ENCODE results near the gene OTOS. TPM values are rescaled to one million over a fixed set of nuclear protein-coding genes. Genes with fewer than 3 reads are reported as not detected.

OTOS gene
- polyA plus RNA-seq, 4 donors = 0.21 to 0.55 (median 0.28) TPM

DNA sequence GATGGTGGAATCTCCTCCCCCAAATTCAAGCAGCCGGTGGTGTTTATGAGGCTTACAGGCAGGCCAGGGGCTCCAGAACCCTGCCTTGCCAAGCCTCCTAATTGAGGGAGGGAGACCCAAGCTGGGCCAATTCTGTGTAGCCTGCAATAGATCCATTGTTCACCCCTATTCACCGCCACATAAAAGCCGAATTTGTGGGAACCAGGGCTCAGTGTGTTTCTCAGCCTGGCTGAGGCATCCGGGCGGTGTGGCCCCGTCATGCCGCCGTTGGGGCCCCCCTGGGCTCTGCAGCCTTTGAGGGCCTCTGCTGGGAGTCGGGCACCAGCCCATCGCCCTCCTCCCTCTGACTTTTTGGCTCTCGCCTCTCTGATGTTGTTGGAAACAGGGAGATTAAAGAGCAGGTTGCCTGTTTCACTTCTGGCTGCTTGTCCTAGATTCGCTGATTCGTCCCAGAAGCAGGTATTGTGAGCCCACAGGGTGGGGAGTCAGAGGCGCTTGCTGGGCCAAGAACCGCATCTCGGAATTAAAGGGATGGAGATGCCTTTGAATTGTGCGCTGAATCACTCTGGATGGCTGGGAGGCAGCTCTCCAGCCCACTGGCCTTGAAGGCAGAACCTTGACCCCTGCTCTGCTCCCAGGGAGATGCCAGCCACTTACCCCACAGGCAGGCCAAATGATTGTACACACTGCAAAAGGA is 14.7 kb upstream of the OTOS start:
- no peak for DNase-seq (ENCODE audit: low read depth in 4 of 4, low spot score in 2 of 4)

DNA sequence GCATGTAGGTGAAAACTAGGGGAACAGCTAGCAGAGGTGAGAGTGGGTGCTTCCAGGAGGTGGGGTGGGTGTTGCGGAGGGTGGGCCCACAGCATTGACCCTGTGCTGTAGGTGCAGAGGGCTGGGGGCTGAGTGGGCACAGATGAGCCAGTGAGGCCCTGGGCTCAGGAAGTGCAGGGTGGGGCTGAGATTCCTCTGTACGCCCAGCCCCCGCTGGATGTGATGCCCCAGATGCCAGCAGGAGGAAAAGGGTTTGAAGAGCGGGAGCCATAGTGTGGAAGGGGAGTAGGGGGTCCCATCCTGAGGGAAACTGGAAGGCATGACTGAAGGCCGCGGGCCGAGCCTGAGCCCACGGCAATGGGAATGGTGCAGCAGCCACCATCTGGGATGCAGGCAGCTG is 14.1 kb upstream of the OTOS start:
- DNase-seq (ENCODE audit: low read depth in 4 of 4, low spot score in 2 of 4) = no peak

GRCh38 chr2:240153418-240153817 is 13.0 kb upstream of the OTOS start:
- no peak for DNase-seq (ENCODE audit: low read depth in 4 of 4, low spot score in 2 of 4)

DNA sequence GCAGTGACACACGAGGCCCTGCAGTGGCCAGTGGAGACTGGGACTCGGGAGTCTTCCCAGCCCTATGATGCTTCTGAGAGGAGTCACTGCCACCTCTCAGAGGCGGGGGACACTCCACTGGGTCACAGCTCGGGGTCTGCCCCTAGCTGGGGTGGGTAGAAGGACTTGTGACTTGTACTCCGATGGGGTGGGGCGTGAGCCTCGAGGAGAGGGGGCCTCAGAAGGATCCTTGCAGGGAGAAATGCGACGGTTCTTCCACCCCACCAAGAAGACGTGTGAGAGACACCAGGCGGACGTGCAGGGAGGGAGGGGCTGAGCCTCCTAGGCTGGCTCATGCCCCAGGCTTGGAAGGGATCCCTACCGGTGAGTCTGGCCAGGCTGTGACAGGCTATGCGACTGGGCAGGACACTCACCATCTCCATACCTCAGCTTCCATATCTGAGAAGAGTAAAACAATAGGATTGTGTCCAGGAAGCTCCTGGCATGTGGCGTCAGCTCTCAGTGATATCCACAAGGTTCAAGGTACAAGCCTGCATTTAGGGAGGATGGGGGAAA is 11.1 kb upstream of the OTOS start:
- DNase-seq (ENCODE audit: low read depth in 4 of 4, low spot score in 2 of 4) = no peak

GRCh38 chr2:240149943-240150784 is 9.7 kb upstream of the OTOS start:
- no peak for DNase-seq (ENCODE audit: low read depth in 4 of 4, low spot score in 2 of 4)

- no peak for DNase-seq (ENCODE audit: low read depth in 4 of 4, low spot score in 2 of 4)
Measured at GRCh38 chr2:240147911-240148587, 7.6 kb upstream of the OTOS start.

DNA sequence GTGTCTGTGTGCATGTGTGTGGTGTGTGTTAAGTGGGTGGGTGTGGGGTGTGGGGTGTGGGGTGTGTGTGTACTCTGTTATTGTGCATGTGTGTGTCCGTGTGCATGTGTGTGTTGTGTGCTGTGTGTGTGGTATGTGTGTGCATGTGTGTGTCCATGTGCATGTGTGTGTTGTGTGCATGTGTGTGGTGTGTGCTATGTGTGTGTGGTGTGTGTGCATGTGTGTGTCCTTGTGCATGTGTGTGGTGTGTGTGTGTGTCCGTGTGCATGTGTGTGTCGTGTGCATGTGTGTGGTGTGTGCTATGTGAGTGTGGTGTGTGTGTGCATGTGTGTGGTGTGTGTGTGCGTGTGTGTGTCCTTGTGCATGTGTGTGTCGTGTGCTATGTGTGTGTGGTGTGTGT is 6.9 kb upstream of the OTOS start:
- no peak for DNase-seq (ENCODE audit: low read depth in 4 of 4, low spot score in 2 of 4)

DNA sequence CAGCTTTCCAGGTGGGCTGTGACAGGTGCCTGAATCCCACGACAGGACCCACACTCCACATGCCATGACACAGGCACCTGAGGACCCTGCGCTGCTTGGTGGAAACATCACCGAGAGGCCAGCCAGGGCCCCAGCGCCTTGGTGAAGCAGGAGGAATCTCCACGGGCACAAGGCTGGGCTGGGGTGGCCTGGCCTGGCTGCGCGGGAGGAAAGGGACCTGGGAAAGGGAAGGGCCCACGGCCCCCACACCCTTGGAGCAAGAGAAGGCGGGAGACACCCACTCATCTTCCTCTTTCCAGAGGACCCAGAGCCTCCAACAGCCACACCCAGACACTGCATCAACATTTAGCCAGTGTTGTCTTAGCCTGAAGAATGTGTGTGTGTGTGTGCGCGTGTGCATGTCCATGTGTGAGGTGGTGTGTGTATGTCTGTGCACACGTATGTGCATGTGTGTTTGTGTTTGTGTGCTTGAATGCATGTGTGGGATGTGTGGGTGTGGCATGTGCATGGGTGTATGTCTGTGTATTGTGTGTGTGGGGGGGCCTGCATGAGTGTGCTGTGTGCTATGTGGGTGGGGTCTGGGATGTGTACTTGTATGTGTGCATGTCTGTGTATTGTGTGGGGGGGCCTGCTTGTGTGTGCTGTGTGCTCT is 6.3 kb upstream of the OTOS start:
- DNase-seq (ENCODE audit: low read depth in 4 of 4, low spot score in 2 of 4) = no peak

GRCh38 chr2:240146141-240146561 is 5.7 kb upstream of the OTOS start:
- DNase-seq (ENCODE audit: low read depth in 4 of 4, low spot score in 2 of 4) = no peak

GRCh38 chr2:240145461-240145860 is 5.0 kb upstream of the OTOS start:
- no peak for DNase-seq (ENCODE audit: low read depth in 4 of 4, low spot score in 2 of 4)

GRCh38 chr2:240144649-240145261 is 4.3 kb upstream of the OTOS start:
- DNase-seq (ENCODE audit: low read depth in 4 of 4, low spot score in 2 of 4) = no peak

- DNase-seq (ENCODE audit: low read depth in 4 of 4, low spot score in 2 of 4) = peak in 3 of 4 donors; percentile 36 to 53 (median 43)
Measured at GRCh38 chr2:240143801-240144648, 3.6 kb upstream of the OTOS start.

DNA sequence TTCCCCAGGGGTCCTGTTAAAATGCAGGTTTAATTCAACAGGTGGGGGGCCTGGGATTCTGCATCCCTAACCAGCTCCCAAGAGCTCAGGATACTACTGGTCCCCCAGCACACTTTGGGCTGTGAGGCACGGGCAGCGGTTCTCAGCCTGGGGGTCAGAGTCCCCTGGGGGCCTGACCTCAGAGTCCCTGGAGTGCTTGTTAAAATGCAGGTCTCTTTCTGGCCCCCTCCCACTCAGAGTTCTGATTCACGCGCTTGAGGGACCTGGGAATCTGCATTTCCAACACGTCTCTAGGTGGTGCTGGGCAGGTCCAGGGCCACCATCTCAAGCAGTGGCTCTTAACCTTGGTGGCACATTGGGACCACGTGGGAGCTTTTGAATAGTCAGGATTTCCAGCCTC is 2.8 kb upstream of the OTOS start:
- no peak for DNase-seq (ENCODE audit: low read depth in 4 of 4, low spot score in 2 of 4)

DNA sequence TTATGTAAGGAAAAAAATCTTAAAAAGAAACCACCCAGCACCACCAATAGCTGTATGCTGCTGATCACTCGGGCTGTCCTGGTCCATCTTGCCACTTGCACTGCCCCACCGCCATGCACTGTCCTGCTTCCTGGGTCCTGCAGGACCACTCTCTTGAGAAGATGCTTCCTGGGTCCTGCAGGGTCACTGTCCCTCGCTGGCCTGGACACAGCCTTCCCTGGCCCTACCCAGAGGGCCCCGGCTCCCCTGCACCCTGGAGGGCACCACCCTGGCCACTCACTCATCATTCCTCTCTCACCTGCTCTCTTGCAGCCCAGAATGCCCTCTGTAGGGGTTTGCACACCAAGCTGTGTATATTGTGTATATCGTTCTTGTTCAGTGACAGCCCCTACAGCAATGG is 2.4 kb upstream of the OTOS start:
- DNase-seq (ENCODE audit: low read depth in 4 of 4, low spot score in 2 of 4) = no peak

- no peak for DNase-seq (ENCODE audit: low read depth in 4 of 4, low spot score in 2 of 4)
Measured at GRCh38 chr2:240142256-240142775, 1.9 kb upstream of the OTOS start.

DNA sequence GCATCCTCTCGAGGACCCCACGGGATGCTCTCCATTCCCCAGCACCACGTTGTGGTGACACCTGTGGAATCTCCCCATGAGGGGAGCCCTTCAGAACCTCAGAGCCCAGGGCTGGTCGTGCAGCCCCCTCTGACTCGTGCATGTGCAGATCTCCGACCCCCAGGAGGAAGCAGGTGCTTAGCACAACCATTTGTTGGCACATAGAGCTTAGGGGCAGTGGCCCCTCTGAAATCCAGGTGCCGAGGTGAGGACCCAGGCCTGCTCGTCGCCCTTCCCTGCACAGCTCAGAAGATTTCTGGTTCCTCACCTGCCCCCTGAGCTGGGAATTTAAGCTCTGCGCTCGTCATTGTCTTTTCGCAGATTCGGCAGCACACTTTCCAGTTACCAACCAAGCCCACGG is 1.3 kb upstream of the OTOS start:
- no peak for DNase-seq (ENCODE audit: low read depth in 4 of 4, low spot score in 2 of 4)

GRCh38 chr2:240140920-240141319 is 462 bp upstream of the OTOS start:
- DNase-seq (ENCODE audit: low read depth in 4 of 4, low spot score in 2 of 4) = no peak

DNA sequence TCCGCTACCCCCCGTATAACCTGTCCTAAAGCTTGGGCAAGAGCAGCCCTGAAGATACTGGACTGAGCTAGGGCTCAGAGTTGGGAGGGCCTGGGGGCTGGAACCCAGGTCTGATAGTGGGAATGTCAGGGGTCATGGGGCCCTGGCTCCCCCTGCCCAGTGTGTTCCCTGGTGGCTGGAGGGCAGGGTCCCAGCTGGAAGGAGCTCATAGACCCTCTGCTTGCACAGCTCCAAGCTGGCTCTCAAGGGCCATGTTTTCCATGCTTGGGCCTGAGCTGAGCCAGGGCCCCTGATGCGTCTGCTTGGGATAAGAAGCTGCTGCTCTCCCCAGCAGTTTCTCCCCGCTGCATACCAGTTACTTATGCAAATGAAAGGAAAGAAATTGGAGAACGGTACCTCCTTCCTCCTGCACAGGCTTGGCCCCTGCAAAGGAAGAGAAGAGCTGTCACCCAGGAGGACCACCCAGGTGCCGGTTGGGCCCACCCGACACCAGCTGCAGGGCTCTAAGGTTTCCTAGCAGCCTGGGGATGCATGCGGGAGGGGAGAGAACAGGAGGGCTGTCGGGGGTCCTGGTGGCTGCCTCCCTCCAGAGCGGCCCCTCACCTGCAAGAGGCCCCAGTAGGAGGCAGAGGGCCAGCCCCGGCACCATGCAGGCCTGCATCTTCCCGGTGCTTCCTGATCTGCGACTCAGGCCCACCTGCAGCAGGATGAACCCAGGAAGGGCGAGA is 628 bp downstream of the OTOS start:
- DNase-seq (ENCODE audit: low read depth in 4 of 4, low spot score in 2 of 4) = peak in 1 of 4 donors; percentile 28
